Testis (tissue), 2 donors: ENCODE measurements around the gene NDE1.

Source experiments
- POLR2A ChIP-seq: fragments of 450-650 bp; IDR thresholded peaks from one replicate; pipeline ENCODE4 v1.6.1; 2017; ENCODE audit warnings: antibody characterized with exemption, mild to moderate bottlenecking, moderate library complexity
- TF ChIP-seq, protein P1 (sequence below), 3 experiments: fragments of 450-650 bp in 2 of 3; fragments of 200-600 bp in 1 of 3; sonication (generic) in 1 of 3; IDR thresholded peaks; one replicate each; pipeline ENCODE4 v1.5.1; 2016 to 2019; ENCODE audit warnings: antibody characterized with exemption in 3 of 3, mild to moderate bottlenecking in 2 of 3, moderate library complexity in 1 of 3

DNA sequence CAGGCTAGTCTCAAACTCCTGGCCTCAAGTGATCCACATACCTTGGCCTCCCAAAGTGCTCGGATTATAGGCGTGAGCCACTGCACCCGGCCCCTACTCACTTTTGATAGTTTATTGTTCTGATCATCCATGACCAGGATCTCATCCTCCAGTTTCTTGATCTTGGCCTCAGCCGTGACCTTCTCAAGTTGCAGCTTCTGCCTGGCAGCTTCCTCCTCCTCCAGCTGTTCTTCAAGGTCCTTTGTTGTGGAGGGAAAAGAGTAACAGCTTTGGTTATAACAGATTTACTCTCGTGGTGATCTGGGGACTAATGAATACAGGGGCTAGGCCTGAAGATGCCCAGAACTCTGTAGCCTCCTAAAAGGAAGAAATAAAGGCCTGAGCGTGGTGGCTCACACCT lies 89.9 kb downstream of the NDE1 start:
- TF ChIP-seq, protein P1, sequence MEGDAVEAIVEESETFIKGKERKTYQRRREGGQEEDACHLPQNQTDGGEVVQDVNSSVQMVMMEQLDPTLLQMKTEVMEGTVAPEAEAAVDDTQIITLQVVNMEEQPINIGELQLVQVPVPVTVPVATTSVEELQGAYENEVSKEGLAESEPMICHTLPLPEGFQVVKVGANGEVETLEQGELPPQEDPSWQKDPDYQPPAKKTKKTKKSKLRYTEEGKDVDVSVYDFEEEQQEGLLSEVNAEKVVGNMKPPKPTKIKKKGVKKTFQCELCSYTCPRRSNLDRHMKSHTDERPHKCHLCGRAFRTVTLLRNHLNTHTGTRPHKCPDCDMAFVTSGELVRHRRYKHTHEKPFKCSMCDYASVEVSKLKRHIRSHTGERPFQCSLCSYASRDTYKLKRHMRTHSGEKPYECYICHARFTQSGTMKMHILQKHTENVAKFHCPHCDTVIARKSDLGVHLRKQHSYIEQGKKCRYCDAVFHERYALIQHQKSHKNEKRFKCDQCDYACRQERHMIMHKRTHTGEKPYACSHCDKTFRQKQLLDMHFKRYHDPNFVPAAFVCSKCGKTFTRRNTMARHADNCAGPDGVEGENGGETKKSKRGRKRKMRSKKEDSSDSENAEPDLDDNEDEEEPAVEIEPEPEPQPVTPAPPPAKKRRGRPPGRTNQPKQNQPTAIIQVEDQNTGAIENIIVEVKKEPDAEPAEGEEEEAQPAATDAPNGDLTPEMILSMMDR (IDR thresholded peaks at IDR 0.05), result no peak
- no peak for TF ChIP-seq POLR2A
